NCI-H345 (cell line): Measurements from ENCODE around the gene ABCG4.
"Not testable (repeated sequence)": the region's sequence is repeated elsewhere in the genome, so short reads cannot be mapped to it uniquely, and the experiment has no call there.

Experiments
- DNase-seq: peaks from one replicate; lab custom pipeline; 2025; lab: John Stamatoyannopoulos, UW

The ABCG4 gene

GRCh38 chr11:119181677-119182412 is 33.0 kb downstream of the ABCG4 start:
- DNase-seq: no peak

- not testable (repeated sequence) for DNase-seq
Measured at GRCh38 chr11:119184399-119184798, 35.5 kb downstream of the ABCG4 start.

DNA sequence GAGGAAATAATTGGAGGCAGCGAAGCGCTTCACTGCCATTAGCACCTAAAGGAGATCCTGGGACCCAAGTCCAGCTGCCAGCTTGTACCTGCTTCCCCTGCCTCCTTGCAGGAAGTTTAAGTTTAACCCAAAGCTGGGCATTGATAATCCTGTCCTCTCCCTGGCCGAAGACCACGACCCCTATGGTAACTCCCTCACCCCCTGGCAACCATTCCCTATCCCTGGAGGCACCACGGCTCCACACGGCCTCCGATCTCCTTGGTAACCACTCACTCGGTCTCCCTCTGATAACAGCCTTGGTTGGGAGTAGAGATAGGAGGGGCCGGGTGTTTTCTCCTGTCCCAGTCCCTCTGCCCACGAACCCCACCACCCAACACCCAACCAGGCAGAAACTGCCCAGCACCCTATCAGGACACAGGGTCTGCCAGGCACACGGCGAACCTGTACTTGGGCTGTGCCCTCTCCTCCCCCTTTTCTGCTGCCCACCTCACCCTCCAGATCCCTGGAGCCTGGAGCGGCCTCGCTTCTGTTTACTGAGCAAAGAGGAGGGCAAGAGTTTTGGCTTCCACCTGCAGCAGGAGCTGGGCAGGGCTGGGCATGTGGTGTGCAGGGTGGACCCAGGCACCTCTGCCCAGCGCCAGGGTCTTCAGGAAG is 37.3 kb downstream of the ABCG4 start:
- DNase-seq: no peak

DNA sequence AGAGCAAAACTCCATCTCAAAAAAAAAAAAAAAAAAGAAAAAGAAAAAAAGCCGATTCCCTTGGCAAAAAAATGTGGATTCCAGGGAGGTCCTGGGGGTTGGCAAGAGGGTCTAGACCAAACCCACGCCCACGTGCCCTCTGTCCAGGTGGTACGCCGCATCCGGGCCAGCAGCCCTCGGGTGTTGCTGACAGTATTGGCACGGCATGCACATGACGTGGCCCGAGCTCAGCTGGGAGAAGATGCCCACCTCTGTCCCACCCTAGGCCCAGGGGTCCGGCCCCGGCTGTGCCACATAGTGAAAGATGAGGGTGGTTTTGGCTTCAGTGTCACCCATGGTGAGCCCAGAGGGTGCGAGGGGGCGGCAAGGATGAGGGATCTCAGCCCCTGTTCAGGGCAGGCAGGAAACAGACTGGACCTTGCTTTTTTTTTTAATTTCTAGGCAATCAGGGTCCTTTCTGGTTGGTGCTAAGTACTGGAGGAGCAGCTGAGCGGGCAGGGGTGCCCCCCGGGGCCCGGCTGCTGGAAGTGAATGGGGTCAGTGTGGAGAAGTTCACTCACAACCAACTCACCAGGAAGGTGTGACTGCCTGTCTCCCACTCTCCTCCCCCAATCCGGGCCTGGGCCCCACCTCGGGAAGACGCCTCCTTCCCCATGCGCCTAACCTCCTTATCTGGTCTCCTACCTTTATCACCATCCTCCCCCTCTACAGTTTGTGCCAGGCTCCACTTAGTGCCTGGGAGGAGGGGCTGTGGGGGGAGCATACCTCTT is 38.5 kb downstream of the ABCG4 start:
- no peak for DNase-seq

- no peak for DNase-seq
Measured at GRCh38 chr11:119188067-119188466, 39.2 kb downstream of the ABCG4 start.

DNA sequence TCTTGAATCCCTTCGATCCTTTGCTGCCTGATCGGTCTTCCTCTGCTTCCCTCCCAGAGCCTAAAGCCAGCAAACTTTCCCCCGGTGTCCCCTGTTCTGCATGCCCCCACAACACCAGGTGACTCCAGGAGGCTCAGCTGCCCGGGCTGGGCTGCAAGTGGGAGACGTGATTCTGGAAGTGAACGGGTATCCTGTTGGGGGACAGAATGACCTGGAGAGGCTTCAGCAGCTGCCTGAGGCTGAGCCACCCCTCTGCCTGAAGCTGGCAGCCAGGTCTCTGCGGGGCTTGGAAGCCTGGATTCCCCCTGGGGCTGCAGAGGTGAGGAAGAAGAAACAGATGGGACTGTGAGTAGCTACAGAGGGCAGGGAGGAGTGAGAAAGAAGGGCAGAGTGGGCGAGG is 40.0 kb downstream of the ABCG4 start:
- DNase-seq: no peak

DNA sequence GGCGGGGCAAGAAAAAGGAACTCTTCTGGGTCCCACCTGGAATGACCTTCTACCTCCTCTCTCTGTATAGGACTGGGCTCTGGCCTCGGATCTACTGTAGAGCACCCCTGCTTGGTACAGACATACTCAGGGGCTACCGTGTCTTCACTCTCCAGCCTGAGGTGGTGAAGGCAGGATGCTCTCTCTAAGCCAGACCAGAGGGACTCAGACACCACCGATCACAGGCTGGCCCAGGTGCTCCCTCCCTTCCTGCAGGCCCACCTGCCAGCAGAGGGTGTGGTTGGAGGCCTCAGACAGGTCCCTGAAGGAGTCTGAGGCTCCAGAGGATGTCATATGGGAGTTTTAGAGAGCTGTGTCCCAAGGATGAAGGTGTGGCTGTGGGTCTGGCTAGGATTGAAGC is 40.5 kb downstream of the ABCG4 start:
- DNase-seq: no peak

DNA sequence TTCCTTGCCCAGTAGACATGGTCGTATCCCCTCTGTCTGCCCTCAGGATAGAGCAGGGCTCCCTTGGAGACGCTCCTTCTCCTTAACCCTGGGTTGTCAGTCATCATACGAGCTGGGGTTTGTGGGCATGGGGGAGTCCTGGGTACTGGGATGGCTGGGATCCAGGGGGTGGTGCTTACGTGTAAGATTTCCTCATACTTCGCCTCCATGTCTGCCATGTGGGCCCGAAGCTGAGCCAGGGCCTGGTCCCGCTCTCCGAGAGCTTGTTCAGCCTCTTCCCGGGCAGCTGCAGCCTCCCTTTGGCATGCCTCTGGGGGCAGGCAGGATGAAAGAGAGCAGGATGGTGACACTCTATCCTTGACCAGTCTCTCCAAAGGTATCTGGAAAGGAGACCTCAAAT is 41.7 kb downstream of the ABCG4 start:
- no peak for DNase-seq

DNA sequence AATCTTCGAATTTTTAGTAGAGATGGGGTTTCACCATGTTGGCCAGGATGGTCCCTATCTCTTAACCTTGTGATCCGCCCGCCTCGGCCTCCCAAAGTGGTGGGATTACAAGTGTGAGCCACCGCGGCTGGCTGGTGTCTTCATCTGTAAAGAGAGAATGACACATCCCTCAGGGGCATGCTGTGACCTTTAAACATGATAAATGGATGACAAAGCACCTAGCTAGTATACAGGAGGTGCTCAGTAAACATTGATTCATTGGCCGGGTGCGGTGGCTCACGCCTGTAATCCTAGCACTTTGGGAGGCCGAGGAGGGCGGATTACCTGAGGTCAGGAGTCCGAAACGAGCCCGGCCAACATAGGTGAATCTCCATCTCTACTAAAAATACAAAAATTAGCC is 42.4 kb downstream of the ABCG4 start:
- DNase-seq: not testable (repeated sequence)

DNA sequence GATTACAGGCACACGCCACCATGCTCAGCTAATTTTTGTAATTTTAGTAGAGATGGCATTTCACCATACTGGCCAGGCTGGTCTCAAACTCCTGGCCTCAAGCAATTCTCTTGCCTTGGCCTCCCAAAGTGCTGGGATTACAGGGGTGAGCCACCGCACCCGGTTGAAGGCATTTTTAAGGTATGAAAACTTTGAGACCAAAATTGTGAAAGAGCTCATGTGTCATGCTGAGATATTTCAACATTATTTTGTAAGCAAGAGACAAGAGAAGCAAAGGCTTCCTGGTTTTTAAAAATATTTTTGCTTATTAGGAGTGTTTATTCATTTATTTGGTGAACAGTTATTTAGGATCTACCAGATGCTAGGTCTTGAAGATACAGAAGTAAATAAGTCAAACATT is 43.3 kb downstream of the ABCG4 start:
- DNase-seq: no peak

DNA sequence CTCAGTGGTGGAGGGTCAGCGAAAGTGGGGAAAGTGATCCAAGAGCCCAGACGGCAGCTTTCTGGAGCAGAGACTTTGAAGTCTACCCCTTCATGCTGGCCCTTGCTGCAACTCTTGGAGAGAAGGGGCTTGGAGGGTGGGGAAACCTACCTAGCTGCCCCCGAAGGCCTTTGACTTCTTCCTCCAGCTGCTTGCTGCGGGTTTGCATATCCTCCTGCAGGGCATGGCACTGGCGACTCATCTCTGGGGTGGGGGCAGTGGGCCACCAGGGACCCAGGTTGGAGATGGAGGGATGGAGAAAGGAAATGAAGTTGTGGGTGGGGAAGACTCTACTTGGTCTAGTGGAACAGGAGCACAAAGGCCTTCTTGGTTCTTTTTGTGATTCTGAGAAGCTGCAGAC is 44.1 kb downstream of the ABCG4 start:
- DNase-seq: no peak

- DNase-seq: no peak
Measured at GRCh38 chr11:119193626-119194025, 44.8 kb downstream of the ABCG4 start.

DNA sequence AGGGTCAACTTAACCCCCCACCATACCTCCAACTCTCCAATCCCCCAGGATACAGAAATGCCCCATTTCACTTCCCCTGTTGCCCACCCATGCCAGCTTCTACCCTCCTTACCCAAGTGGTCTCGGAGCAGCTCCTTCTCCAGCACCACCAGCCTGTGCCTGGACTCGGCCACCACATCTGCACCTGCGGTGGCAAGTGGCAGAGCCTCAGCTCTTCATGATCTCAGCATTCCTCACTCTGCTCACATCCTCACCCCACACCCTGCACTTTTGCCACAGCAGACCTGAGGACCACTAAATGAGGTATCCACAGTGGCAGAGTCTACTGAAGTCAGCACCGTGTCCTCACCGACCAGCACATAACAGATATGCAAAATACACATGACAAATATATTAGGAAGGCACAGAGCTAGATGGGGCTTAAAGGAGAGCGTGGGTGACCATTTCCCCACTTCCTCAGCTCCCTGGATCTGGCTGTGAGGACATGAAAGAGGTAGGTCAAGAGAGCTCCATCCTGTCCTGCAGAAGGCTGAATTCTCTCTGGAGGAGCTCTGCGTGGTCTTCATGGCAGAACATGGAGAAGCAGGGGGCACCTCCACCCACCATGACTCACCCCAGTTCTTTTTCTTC is 46.1 kb downstream of the ABCG4 start:
- DNase-seq: no peak

- peak; percentile 78 for DNase-seq
Measured at GRCh38 chr11:119195680-119196079, 46.8 kb downstream of the ABCG4 start.

- DNase-seq: peak; percentile 84
Measured at GRCh38 chr11:119196833-119197483, 48.1 kb downstream of the ABCG4 start.

DNA sequence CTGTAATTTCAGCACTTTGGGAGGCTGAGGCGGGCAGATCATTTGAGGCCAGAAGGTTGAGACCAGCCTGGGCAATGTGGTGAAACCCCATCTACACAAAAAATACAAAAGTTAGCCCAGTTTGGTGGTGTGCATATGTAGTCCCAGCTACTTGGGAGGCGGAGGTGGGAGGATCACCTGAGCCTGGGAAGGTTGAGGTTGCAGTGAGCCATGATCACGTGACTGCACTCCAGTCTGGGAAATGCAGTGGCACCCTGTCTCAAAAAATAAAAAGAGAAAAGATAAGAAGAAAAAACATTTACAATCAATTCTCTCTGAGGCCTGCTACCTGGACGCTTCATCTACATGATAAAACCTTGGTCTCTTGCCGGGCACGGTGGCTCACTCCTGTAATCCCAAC is 50.1 kb downstream of the ABCG4 start:
- no peak for DNase-seq

- not testable (repeated sequence) for DNase-seq
Measured at GRCh38 chr11:119201236-119201635, 52.4 kb downstream of the ABCG4 start.

- no peak for DNase-seq
Measured at GRCh38 chr11:119202554-119202953, 53.7 kb downstream of the ABCG4 start.

DNA sequence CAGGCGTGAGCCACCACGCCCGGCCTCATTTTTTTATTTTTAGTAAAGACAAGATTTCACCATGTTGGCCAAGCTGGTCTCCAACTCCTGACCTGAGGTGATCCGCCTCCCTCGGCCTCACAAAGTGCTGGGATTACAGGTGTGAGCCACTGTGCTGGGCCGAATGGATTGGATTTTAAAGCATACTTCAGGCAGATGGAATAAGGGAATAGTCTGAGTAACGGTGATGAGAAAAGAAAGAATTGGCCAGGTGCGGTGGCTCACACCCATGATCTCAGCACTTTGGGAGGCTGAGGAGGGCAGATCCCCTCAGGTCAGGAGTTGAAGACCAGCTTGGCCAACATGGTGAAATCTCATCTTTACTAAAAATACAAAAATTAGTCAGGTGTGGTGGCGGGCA is 55.2 kb downstream of the ABCG4 start:
- DNase-seq: no peak

DNA sequence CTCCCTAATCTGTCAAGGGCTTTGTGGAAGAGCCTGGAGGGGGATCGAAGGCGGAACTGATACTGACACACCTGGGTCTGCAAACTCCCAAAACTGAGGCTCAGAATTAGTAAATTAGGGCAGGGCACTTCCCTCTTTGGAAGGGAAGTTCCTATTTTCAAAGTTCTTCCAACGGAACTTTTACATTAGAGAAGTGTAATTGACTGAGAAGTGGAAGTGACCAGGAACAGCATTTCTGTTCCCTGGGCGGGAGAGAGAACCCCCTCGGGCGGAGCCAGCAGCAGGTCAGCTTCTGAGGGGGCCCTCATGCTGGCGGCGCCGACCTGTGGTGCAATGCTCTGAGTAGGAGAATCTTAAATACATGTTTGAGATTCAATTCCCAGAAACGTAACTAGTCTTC is 56.2 kb downstream of the ABCG4 start:
- no peak for DNase-seq

GRCh38 chr11:119205574-119206510 is 57.0 kb downstream of the ABCG4 start, which contains the start of gene CBL:
Gene CBL, plus strand, starts transcription at chr11:119206339. Its CDS starts 79 bp downstream, at chr11:119206418.
- DNase-seq: peak; percentile 96
